GM21825 (cell line): ENCODE results near the gene PRM3.

Source experiments
- ATAC-seq: cut with Tn5 transposase; IDR thresholded peaks from one replicate; pipeline ENCODE4 v1.9.1; 2021; ENCODE audit warnings: mild to moderate bottlenecking, moderate library complexity; ENCODE audit not compliant: unreplicated experiment

Gene PRM3, protein sequence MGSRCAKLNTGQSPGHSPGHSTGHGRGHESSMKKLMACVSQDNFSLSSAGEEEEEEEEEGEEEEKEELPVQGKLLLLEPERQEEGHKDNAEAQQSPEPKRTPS

DNA sequence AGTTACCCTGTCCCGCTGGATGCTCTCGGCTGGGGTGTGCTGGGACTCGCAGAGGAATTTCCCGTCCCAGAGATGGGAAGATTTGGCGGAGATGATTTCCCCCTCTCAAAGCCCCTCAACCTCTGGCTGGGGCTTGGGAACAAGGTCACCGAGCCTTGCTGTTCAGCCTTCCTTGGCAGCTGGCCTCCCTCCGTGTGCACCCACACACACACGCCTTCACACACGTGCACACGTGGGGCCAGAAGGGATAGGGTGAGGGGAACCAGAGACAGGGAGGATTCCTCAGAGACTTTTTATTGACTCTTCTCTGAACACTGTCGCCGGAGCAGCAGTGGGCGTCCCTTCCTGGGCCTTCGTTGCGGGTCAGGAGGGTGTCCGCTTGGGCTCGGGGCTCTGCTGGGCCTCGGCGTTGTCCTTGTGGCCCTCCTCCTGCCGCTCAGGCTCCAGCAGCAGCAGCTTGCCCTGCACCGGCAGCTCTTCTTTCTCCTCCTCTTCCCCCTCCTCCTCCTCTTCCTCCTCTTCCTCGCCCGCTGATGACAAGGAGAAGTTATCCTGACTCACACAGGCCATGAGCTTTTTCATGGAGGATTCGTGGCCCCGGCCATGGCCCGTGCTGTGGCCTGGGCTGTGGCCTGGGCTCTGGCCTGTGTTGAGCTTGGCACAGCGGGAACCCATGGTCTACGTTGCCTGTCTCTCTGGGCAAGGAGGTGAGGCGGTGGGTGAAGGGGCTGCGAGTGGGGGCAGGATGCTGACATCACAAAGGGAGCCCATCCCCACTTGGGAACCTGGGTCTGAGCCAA is at the start of gene PRM3:
Gene PRM3, minus strand, starts transcription at position 709 of the 800 bp plus-strand sequence. Its CDS starts 34 bp downstream, at position 675.
- ATAC-seq = no peak

DNA sequence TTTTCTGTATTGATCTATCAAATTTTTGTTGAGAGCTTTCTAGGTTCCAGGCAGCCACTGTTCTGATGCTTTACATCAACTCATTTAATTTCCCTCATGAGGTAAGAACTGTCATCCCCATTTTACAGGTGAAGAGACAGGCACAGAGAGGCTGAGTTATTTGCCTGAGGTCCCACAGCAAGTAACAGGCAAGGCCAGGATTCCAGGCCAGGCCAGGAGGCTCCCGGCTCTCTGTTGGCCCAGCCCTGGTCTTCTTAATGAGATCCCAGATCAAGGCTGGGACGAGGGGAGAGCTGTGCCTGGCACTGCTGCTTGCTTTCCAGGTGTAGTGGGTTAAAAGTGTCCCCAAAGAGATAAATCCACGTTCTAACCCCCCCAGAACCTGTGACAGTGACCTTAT is 49.4 kb upstream of the PRM3 start:
- ATAC-seq = no peak

- ATAC-seq = no peak
Observed at GRCh38 chr16:11321662-11322061, 48.2 kb upstream of the PRM3 start.

GRCh38 chr16:11320170-11320569 is 46.7 kb upstream of the PRM3 start:
- no peak for ATAC-seq

GRCh38 chr16:11319529-11320146 is 46.2 kb upstream of the PRM3 start:
- ATAC-seq = no peak

GRCh38 chr16:11318817-11319216 is 45.4 kb upstream of the PRM3 start:
- no peak for ATAC-seq

GRCh38 chr16:11316331-11317015 is 43.0 kb upstream of the PRM3 start:
- ATAC-seq = no peak

- no peak for ATAC-seq
Observed at GRCh38 chr16:11315510-11315909, 42.1 kb upstream of the PRM3 start.

DNA sequence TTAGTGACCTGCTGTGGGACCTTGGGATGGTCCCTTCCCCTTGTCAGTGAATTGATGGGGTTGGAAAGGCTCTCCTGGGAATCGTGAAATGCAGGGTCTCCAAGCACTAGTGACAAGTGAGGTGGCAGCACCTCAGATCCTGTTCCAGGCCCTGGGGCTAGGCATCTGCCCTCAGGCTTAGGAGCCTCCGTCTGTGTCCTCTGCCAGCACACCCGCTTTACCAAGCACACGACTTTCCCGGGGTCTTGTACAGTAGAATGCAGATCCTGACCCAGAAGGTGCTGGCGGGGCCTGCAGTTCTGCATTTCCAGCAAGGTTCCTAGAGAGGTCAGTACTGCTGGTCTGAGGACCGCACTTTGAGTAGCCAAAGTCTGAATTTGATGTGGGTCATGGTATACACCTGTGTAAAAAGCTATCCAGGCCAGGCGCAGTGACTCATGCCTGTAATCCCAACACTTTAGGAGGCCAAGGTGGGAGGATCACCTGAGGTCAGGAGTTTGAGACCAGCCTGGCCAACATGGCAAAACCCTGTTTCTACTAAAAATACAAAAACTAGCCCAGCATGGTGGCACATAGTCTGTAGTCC is 41.0 kb upstream of the PRM3 start:
- no peak for ATAC-seq

GRCh38 chr16:11313493-11314308 is 40.3 kb upstream of the PRM3 start:
- no peak for ATAC-seq

DNA sequence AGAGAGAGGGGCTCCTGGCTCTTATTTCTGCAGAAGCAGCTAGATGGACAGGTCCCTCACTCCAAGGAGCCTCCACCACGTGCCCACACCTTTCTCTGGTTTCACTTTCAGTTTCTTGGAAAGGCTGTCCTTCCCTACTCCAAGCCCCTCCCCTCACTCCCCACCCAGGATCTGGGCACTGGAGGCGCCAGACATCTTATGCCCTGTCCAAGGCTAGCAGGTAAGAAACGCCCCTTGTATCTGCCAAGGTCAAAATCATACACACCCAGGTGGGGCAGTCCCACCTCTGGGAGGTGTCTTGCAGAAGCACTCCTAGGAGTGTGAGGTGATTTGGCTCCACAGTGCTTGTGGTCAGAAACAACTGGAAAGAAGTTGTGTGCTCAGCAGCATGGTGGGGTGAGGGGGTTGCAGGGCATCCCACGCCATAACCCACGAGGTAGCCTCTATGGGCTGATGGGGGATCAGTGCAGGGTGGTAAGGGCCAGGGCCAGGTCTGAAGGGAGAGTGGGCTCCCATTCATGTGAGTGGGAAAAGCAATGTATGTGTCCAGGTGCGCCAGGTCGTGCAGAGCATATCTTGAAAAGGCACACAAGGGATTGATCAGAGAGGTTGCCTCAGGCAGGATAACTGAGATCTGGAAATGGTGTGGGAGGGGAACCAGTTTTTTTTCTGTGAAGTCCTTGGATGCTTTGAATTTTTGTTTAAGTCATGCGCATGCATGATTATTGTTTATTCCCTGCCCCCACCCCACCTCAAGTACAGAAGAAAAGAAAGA is 39.5 kb upstream of the PRM3 start:
- ATAC-seq = no peak

- peak; percentile 41 for ATAC-seq
Observed at GRCh38 chr16:11310997-11311561, 37.6 kb upstream of the PRM3 start.

DNA sequence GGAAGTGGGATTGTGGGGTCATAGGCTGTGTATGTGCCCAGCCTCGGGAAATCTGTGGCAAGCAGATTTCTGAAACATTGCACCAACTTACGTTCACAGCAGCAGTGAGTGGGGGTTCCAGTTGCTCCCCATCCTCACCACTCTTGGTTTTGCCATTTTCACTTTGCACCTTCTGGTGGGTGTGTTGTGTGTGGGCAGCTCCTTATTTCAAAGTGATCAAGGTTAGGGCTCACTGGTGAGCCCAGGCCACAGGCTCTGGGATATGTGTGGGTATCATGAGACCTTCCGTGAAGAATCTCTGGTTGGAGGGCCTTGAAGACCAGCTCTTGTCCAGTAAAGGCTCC is 37.2 kb upstream of the PRM3 start:
- ATAC-seq = no peak

GRCh38 chr16:11309895-11310633 is 36.6 kb upstream of the PRM3 start:
- ATAC-seq = peak; percentile 32

GRCh38 chr16:11308493-11309283 is 35.3 kb upstream of the PRM3 start:
- ATAC-seq = peak; percentile 27

- ATAC-seq = no peak
Observed at GRCh38 chr16:11307639-11308492, 34.4 kb upstream of the PRM3 start.

DNA sequence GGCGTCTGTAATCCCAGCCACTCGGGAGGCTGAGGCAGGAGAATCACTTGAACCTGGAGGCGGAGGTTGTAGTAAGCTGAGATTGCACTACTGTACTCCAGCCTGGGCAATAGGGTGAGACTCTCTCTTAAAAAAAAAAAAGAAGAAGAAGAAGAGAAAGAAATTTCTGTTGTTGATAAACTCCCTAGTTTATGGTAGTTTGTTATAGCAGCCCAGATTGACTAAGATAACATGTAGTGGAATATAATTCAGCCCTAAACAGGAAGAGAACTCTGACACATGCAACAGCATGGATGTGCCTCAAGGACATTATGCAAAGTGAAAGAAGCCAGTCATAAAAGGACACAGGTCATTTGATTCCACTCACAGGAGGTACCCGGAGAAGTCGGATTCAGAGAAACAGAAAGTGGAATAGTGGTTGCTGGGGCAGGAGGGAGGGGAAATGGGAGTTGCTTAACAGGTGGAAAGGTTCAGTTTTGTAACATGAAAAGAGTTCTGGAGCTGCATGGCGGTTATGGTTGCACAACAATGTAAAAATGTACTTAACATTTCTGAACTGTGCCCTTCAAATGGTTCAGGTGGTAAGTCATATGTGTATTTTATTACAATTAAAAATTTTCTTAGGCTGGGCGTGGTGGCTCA is 33.7 kb upstream of the PRM3 start:
- no peak for ATAC-seq
